Esophagus (tissue), 2 donors: ENCODE data around the gene TTC36. TPM values are rescaled to one million over a fixed set of nuclear protein-coding genes. Genes with fewer than 3 reads are reported as not detected.

Experiments used
- H3K27ac ChIP-seq, 2 donors: one replicate each; pipeline ENCODE4 v1.5.1; 2013; ENCODE audit warnings: low read depth in 2 of 2, mild to moderate bottlenecking in 2 of 2, inconsistent platforms in 1 of 2, low read length in 1 of 2, moderate library complexity in 1 of 2
- H3K27me3 ChIP-seq, 2 donors: one replicate each; pipeline ENCODE4 v1.6.1; 2013; ENCODE audit warnings: low read length in 2 of 2, control low read depth in 1 of 2, mild to moderate bottlenecking in 1 of 2; ENCODE audit not compliant: insufficient read depth in 2 of 2, control insufficient read depth in 1 of 2
- H3K36me3 ChIP-seq, 2 donors: one replicate each; pipeline ENCODE4 v1.6.1; 2013; ENCODE audit warnings: low read length in 1 of 2; ENCODE audit not compliant: control insufficient read depth in 2 of 2, insufficient read depth in 2 of 2
- H3K4me1 ChIP-seq, 2 donors: one replicate each; pipeline ENCODE4 v1.6.1; 2013; ENCODE audit warnings: low read length in 1 of 2; ENCODE audit not compliant: control insufficient read depth in 2 of 2, insufficient read depth in 2 of 2
- H3K4me3 ChIP-seq, 2 donors: one replicate each; pipeline ENCODE4 v1.5.1; 2013; ENCODE audit warnings: low read length in 2 of 2, mild to moderate bottlenecking in 2 of 2, low read depth in 1 of 2, moderate library complexity in 1 of 2
- H3K9me3 ChIP-seq, 2 donors: one replicate each; pipeline ENCODE4 v1.6.1; 2013; ENCODE audit warnings: mild to moderate bottlenecking in 2 of 2, low read depth in 1 of 2, low read length in 1 of 2, moderate library complexity in 1 of 2; ENCODE audit not compliant: control insufficient read depth in 2 of 2, insufficient read depth in 1 of 2
- WGBS, 2 donors: extraction: QIAGEN DNeasy Blood & Tissue Kit; methylation state at CpG; one replicate each; pipeline ENCODE4 v1.1.7; 2013; 5-methylcytosine and 5-hydroxymethylcytosine counted together
- polyA plus RNA-seq, 2 donors: library from polyadenylated mRNA; stranded (reverse); fragments of 200-250 nt; gene quantifications; one replicate each; pipeline ENCODE4 v1.2.3, GENCODE V29; 2013
- donor health status: healthy with polysubstance abuse.
- donor health status: Bipolar disorder and iron deficiency.

TTC36 gene
- polyA plus RNA-seq, 2 donors = 0.14 to 0.18 TPM

- Histone ChIP-seq H3K27me3 (no peaks in the 10 kb centered on the region), H3K36me3 (peaks cover 0 to 9% of the 10 kb centered on the region in 2 donors), H3K4me1 (peaks cover 2 to 18% of the 10 kb centered on the region in 2 donors), H3K4me3 (peak within 1 kb of the TSS; percentile 66 to 76), H3K27ac (peak within 1 kb of the TSS; percentile 45 to 50), H3K9me3 (no peaks in the 10 kb centered on the region)
- WGBS, 2 donors = 1% methylated on average over 57 to 94 of the region's 94 CpGs
Observed at GRCh38 chr11:118530683-118531596, 3.7 kb downstream of the TTC36 start, which contains the start of gene TMEM25. Gene TMEM25 (plus strand): TSS chr11:118531192. CDS start chr11:118531802, 610 bp downstream.

GRCh38 chr11:118531597-118532084, 4.4 kb downstream of the TTC36 start:
- Histone ChIP-seq H3K4me1 (peaks cover 2 to 18% of the 10 kb centered on the region in 2 donors), H3K9me3 (no peaks in the 10 kb centered on the region), H3K4me3 (peak overlapping the region; percentile 66 to 76), H3K27ac (peak overlapping the region in 1 of 2 donors; percentile 37), H3K27me3 (no peaks in the 10 kb centered on the region), H3K36me3 (peaks cover 0 to 9% of the 10 kb centered on the region in 2 donors)
- WGBS, 2 donors = 17 to 21% methylated on average over 12 of the region's 12 CpGs

- peaks cover 0 to 9% of the 10 kb centered on the region in 2 donors for H3K36me3 ChIP-seq
- no peak overlapping the region for H3K4me3 ChIP-seq
- H3K9me3 ChIP-seq = no peaks in the 10 kb centered on the region
- H3K4me1 ChIP-seq = peaks cover 2 to 18% of the 10 kb centered on the region in 2 donors
- peak overlapping the region in 1 of 2 donors; percentile 37 for H3K27ac ChIP-seq
- H3K27me3 ChIP-seq = no peaks in the 10 kb centered on the region
- 70 to 79% methylated on average over 10 of the region's 10 CpGs for WGBS, 2 donors
Observed at GRCh38 chr11:118532091-118532490, 4.8 kb downstream of the TTC36 start.

GRCh38 chr11:118532852-118533768, 5.8 kb downstream of the TTC36 start:
- H3K4me1 ChIP-seq = peaks cover 2 to 18% of the 10 kb centered on the region in 2 donors
- H3K36me3 ChIP-seq = peaks cover 0 to 9% of the 10 kb centered on the region in 2 donors
- H3K9me3 ChIP-seq = no peaks in the 10 kb centered on the region
- no peak overlapping the region for H3K27ac ChIP-seq
- no peak overlapping the region for H3K4me3 ChIP-seq
- 86 to 90% methylated on average over 19 of the region's 19 CpGs for whole genome bisulfite sequencing, 2 donors
- H3K27me3 ChIP-seq = no peaks in the 10 kb centered on the region

GRCh38 chr11:118533769-118534729, 6.8 kb downstream of the TTC36 start:
- Histone ChIP-seq H3K27ac (no peak overlapping the region), H3K4me3 (no peak overlapping the region), H3K36me3 (peaks cover 0 to 9% of the 10 kb centered on the region in 2 donors), H3K27me3 (no peaks in the 10 kb centered on the region), H3K9me3 (no peaks in the 10 kb centered on the region), H3K4me1 (peaks cover 2 to 16% of the 10 kb centered on the region in 2 donors)
- WGBS, 2 donors = 74 to 79% methylated on average over 27 of the region's 27 CpGs

- H3K27me3 ChIP-seq = no peaks in the 10 kb centered on the region
- H3K9me3 ChIP-seq = no peaks in the 10 kb centered on the region
- H3K4me3 ChIP-seq = no peak overlapping the region
- H3K27ac ChIP-seq = no peak overlapping the region
- 74 to 83% methylated on average over 9 of the region's 9 CpGs for WGBS, 2 donors
- H3K4me1 ChIP-seq = peaks cover 0 to 10% of the 10 kb centered on the region in 2 donors
- peaks cover 0 to 9% of the 10 kb centered on the region in 2 donors for H3K36me3 ChIP-seq
Observed at GRCh38 chr11:118535261-118535660, 8.0 kb downstream of the TTC36 start.

GRCh38 chr11:118536726-118537125, 9.5 kb downstream of the TTC36 start:
- no peaks in the 10 kb centered on the region for H3K27me3 ChIP-seq
- H3K27ac ChIP-seq = no peak overlapping the region
- peaks cover 0 to 3% of the 10 kb centered on the region in 2 donors for H3K4me1 ChIP-seq
- no peaks in the 10 kb centered on the region for H3K9me3 ChIP-seq
- WGBS, 2 donors = 93 to 95% methylated on average over 5 of the region's 5 CpGs
- H3K4me3 ChIP-seq = no peak overlapping the region
- H3K36me3 ChIP-seq = peaks cover 0 to 9% of the 10 kb centered on the region in 2 donors

- 83 to 84% methylated on average over 6 of the region's 6 CpGs for WGBS, 2 donors
Observed at GRCh38 chr11:118537409-118537980, 10.2 kb downstream of the TTC36 start.

More at GRCh38 chr11:118537409-118537980, 10.2 kb downstream of the TTC36 start:
- no peaks in the 10 kb centered on the region for H3K9me3 ChIP-seq
- no peaks in the 10 kb centered on the region for H3K27me3 ChIP-seq
- H3K27ac ChIP-seq = no peak overlapping the region
- peaks cover 0 to 9% of the 10 kb centered on the region in 2 donors for H3K36me3 ChIP-seq
- H3K4me1 ChIP-seq = no peaks in the 10 kb centered on the region
- no peak overlapping the region for H3K4me3 ChIP-seq
